Measurements from ENCODE around the gene LRRC8D. TPM values are rescaled to one million over a fixed set of nuclear protein-coding genes. Genes with fewer than 3 reads are reported as not detected.

LRRC8D gene
- total RNA-seq, 1 donor from 2014 or later = 1.3 TPM

DNA sequence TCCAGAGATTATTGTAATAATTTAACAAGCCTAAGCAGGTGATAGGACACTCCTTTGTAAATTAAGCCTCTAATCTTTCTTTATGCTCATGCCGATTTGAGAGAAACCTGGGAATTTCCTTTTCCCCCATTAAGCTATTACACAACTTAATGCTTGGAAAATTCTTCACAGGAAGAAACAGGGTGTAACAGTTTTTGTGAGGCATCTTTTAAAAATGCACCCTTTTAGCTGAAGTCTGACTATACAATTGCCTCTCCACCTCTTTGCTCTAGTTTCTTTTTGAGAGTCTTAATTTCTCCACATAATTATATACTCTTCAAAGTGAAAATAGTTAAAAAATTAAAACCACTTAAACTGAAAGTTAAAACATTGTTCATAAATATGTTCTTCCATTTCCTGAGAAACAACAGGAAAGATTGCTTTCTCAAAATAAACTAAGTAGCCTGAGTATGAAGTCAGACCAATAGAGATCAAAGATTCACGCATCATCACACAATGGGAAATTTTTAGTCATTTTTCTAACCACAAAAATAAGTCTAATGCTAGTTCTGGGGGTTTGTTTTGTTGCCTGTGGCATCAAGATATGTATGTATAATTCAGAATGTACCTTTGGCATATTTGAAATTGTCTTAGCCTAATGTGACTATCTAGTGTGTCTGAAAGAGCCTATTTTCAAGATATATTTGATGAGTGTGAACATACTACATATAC lies 34.7 kb downstream of the LRRC8D start:
- TF ChIP-seq, protein P1, sequence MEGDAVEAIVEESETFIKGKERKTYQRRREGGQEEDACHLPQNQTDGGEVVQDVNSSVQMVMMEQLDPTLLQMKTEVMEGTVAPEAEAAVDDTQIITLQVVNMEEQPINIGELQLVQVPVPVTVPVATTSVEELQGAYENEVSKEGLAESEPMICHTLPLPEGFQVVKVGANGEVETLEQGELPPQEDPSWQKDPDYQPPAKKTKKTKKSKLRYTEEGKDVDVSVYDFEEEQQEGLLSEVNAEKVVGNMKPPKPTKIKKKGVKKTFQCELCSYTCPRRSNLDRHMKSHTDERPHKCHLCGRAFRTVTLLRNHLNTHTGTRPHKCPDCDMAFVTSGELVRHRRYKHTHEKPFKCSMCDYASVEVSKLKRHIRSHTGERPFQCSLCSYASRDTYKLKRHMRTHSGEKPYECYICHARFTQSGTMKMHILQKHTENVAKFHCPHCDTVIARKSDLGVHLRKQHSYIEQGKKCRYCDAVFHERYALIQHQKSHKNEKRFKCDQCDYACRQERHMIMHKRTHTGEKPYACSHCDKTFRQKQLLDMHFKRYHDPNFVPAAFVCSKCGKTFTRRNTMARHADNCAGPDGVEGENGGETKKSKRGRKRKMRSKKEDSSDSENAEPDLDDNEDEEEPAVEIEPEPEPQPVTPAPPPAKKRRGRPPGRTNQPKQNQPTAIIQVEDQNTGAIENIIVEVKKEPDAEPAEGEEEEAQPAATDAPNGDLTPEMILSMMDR (IDR thresholded peaks at IDR 0.05) = no peak
- intact Hi-C loops (cut with DNase I) = no loop called here
- no peak overlapping the region for H3K4me3 ChIP-seq
- no peak overlapping the region for H3K27ac ChIP-seq
- no peak for DNase-seq (ENCODE audit: low spot score in 2 of 2)
- no peaks in the 10 kb centered on the region for H3K27me3 ChIP-seq
- no peaks in the 10 kb centered on the region for H3K9me3 ChIP-seq
- H3K4me1 ChIP-seq = no peaks in the 10 kb centered on the region
- H3K36me3 ChIP-seq = no peaks in the 10 kb centered on the region

DNA sequence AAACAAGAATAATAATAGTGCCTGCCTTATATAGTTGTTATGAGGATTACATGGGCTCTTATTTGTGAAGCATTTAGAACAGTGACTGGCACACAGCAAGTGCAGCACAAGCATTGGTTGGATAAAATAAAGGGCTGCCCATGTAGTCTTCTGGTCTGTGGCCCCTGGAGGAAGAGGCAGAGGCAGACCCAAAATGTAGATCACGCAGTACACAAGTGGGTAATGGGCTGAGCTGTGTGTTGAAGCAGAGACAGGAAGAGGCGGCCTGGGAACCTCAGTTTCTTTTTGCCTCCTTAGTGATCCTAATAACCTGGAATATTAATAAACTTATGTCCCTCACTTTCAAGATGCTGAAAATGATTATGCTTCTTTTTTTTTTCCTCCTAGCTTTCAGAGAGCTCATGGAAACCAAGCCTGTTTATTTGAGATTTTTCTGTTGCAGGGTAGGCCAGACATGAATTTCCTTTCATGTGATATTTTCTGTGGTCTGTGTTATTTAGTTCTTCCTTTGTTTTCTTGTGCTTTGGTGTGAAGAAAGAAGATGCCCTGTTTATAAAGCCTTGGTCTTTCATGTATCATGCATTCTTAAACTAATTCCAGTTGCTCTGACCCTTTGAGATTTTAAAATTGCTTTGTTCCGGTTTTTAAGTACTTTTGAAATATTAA lies 42.5 kb downstream of the LRRC8D start:
- Histone ChIP-seq H3K36me3 (no peaks in the 10 kb centered on the region), H3K27me3 (no peaks in the 10 kb centered on the region), H3K27ac (no peak overlapping the region), H3K9me3 (no peaks in the 10 kb centered on the region), H3K4me1 (no peaks in the 10 kb centered on the region), H3K4me3 (no peak overlapping the region)
- DNase-seq (ENCODE audit: low spot score in 2 of 2) = no peak
- TF ChIP-seq, protein P1 (IDR thresholded peaks at IDR 0.05) = no peak
- intact Hi-C loops (cut with DNase I) = no loop called here

DNA sequence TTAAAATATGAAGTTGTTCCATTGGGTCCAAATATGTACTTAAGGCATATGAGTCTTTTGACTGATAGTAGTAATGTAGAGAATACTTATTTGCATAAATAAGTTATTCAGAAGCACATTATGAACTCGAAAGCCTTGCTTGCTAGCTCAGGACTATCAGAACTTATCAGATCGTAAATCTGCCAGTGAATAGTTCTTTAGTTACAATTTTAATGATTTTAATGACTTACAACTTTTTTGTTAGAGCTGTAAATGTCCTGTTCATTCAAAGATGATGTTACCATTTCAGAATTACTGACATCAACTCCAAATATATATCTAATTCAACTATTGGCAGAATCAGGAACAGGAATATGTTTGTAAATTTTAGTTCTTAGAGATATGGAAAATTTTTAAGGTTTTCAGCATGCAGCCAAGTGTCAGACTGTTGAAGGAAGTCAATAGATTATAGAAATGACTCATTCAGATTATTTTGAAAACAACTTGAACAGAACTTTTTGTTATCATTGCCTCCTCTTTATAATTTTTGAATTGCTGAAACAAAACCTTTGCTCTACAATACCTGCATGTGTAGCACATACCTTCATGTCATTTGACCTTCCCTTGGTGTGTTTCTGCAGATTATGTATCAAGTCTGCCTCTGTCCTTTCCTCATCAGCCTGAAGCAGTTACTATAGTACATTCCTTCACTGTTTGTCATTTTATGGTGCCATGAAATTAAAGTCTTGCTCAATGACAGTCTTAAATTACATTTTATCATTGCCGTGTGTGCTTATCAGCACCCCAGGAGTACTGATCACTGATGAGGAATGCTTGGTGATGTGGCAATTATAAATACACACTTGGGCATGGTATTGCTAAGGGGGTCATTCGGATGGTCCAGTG lies 44.9 kb downstream of the LRRC8D start:
- no peak overlapping the region for H3K4me3 ChIP-seq
- no peaks in the 10 kb centered on the region for H3K9me3 ChIP-seq
- no peaks in the 10 kb centered on the region for H3K4me1 ChIP-seq
- TF ChIP-seq, protein P1 (IDR thresholded peaks at IDR 0.05) = no peak
- intact Hi-C loops (cut with DNase I) = no loop called here
- no peak for DNase-seq (ENCODE audit: low spot score in 2 of 2)
- H3K36me3 ChIP-seq = no peaks in the 10 kb centered on the region
- no peak overlapping the region for H3K27ac ChIP-seq
- no peaks in the 10 kb centered on the region for H3K27me3 ChIP-seq

DNA sequence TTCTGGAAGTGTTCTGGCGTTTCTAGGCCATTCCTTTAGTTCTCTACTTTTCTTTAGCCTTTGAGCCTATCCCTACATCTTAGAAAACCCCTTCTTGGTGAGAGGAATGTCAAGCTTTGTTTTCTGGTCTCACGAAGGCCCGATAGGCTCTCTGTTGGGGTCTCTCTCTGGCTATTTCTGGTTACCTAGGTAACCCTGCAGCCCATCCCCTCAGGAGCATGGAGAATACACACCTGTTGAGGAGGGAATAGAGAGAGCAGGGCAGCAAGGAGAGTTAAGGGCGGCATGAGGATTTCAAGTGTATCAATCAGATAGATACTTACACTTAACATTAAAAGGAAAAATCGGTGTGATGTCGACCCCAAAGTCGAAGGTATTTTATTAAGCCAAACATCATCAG lies 45.7 kb downstream of the LRRC8D start:
- no peaks in the 10 kb centered on the region for H3K4me1 ChIP-seq
- DNase-seq (ENCODE audit: low spot score in 2 of 2) = no peak
- TF ChIP-seq, protein P1 (IDR thresholded peaks at IDR 0.05) = no peak
- no peaks in the 10 kb centered on the region for H3K27me3 ChIP-seq
- no peaks in the 10 kb centered on the region for H3K36me3 ChIP-seq
- H3K4me3 ChIP-seq = no peak overlapping the region
- H3K9me3 ChIP-seq = no peaks in the 10 kb centered on the region
- intact Hi-C loops (cut with DNase I) = no loop called here
- no peak overlapping the region for H3K27ac ChIP-seq

DNA sequence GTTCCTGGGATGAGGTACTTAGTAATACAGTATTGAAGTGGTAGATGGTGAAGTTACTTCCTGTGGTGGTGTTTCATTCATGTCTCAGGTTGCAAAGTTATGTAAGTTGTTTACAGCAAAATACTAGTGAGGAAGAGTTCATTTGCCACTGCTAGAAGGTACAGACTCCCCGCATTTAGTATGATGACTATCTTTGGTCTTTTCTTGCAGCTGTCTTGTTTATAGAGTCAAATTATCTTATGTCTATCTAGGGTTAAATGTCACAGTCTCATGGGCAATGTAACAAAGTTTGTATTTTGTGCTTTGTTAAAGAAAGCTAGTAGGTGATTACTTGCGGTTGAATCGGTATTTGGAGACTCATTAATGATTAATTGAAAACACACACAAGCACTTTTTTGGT lies 50.2 kb downstream of the LRRC8D start:
- intact Hi-C loops (cut with DNase I) = no loop called here
- Histone ChIP-seq H3K4me3 (no peak overlapping the region), H3K9me3 (no peaks in the 10 kb centered on the region), H3K4me1 (no peaks in the 10 kb centered on the region), H3K27me3 (no peaks in the 10 kb centered on the region), H3K27ac (no peak overlapping the region), H3K36me3 (no peaks in the 10 kb centered on the region)
- DNase-seq (ENCODE audit: low spot score in 2 of 2) = no peak
- TF ChIP-seq, protein P1 (IDR thresholded peaks at IDR 0.05) = no peak
